HG03439 (cell line): ENCODE results near the gene DHDH.

Source experiments
- ATAC-seq: cut with Tn5 transposase; IDR thresholded peaks from one replicate; pipeline ENCODE4 v1.9.1; 2021; ENCODE audit warnings: mild to moderate bottlenecking, moderate library complexity; ENCODE audit not compliant: unreplicated experiment

DHDH gene

GRCh38 chr19:48946463-48947257 lies 13.2 kb downstream of the DHDH start:
- ATAC-seq, result no peak

DNA sequence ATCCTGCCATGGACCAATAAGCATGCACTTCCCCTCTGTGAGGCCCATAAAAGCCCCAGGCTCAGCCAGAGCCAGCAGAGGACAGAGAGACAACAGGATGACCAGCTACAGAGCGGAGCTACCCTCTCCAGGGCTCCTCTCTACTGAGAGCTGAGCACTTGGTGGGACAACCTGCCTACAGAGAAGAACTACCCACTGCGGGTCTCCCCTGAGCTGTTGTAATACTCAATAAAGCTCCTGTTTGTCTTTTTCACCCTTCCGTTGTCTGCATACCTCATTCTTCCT lies 13.7 kb downstream of the DHDH start:
- ATAC-seq, result no peak

DNA sequence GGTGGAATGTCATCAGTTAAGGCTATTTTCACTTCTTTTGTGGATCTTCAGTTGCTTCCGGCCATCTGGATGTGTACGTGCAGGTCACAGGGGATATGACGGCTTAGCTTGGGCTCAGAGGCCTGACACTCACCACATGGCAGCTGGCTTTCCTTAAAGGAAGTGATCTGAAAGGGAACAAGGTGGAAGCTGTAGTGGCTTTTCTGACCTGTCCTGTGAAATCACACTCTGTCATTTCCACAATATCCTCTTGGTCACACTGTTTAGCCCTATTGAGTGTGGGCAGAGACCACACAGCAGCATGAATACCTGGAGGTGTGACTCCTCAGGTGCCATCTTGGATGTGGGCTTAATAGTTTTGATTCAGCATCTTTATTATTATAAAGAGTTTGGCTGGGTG lies 16.7 kb downstream of the DHDH start:
- no peak for ATAC-seq

- no peak for ATAC-seq
Measured at GRCh38 chr19:48950830-48951519, 17.5 kb downstream of the DHDH start.

DNA sequence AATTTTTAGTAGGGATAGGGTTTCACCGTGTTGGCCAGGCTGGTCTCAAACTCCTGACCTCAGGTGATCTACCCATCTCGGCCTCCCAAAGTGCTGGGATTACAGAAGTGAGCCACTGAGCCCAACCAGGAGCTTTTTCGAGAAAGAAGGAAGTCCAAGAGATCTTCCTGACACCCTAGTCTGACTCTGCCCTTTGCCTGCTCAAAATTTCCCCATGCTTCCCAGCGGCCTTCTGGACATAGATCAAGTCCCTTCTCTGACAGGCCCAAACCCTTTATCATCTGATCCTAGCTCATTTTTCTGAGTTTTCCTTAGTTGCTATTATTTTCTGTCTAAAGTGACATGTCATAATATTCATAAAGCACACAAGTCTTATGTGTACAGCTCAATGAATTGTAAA lies 19.6 kb downstream of the DHDH start:
- no peak for ATAC-seq

GRCh38 chr19:48953990-48954594 lies 20.6 kb downstream of the DHDH start:
- ATAC-seq, result no peak

GRCh38 chr19:48954595-48955307 lies 21.3 kb downstream of the DHDH start, which contains the start of gene BAX:
Gene BAX, plus strand, starts transcription at chr19:48954875. Its CDS starts 54 bp downstream, at chr19:48954929.
- peak; percentile 81 for ATAC-seq

DNA sequence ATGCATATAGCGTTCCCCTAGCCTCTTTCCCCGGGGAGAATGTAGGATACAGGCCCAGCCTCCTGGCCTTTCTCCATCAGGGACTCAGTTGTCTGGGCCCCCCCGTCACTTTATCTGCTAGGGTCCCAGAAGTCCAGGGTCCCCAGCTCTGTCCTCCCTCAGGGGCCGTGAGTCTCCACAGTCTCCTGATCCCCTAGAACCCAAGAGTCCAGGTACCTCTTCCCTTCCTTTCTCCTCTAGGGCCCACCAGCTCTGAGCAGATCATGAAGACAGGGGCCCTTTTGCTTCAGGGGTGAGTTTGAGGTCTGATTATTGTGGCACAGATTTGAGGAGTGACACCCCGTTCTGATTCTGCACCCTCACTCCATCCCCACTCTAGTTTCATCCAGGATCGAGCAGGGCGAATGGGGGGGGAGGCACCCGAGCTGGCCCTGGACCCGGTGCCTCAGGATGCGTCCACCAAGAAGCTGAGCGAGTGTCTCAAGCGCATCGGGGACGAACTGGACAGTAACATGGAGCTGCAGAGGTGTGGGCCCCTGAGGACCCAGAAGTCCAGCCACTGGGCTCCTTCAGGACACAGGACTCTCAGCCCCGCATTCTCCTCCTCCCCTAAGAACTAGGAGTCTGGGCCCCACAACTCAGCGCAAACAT lies 21.9 kb downstream of the DHDH start:
- no peak for ATAC-seq

GRCh38 chr19:48958006-48958405 lies 24.5 kb downstream of the DHDH start:
- no peak for ATAC-seq

GRCh38 chr19:48959341-48960239 lies 26.1 kb downstream of the DHDH start:
- ATAC-seq, result no peak

DNA sequence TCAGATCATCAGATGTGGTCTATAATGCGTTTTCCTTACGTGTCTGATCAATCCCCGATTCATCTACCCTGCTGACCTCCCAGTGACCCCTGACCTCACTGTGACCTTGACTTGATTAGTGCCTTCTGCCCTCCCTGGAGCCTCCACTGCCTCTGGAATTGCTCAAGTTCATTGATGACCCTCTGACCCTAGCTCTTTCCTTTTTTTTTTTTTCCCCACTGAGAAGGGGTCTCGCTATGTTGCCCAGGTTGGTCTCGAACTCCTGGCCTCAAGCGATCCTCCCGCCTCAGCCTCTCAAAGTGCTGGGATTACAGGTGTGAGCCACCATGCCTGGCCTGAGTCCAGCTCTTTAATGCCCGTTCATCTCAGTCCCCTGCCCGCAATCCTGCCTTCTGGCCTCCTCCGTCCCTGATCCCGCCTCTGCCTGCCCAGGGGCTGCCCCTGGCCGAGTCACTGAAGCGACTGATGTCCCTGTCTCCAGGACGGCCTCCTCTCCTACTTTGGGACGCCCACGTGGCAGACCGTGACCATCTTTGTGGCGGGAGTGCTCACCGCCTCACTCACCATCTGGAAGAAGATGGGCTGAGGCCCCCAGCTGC lies 27.7 kb downstream of the DHDH start:
- ATAC-seq, result no peak

DNA sequence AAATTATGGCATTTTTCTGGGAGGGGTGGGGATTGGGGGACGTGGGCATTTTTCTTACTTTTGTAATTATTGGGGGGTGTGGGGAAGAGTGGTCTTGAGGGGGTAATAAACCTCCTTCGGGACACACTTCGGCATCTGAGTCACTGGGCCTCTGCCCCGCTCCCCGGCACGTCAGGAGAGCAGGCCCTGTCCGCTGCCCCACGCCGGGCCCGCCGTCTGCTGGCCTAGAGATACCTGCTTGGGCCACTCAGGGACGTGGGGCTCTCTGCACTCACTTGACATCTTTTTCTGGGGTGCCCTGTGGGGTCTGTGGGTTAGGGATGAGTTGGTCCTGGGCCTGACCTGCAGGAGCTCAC lies 28.2 kb downstream of the DHDH start:
- ATAC-seq, result no peak

DNA sequence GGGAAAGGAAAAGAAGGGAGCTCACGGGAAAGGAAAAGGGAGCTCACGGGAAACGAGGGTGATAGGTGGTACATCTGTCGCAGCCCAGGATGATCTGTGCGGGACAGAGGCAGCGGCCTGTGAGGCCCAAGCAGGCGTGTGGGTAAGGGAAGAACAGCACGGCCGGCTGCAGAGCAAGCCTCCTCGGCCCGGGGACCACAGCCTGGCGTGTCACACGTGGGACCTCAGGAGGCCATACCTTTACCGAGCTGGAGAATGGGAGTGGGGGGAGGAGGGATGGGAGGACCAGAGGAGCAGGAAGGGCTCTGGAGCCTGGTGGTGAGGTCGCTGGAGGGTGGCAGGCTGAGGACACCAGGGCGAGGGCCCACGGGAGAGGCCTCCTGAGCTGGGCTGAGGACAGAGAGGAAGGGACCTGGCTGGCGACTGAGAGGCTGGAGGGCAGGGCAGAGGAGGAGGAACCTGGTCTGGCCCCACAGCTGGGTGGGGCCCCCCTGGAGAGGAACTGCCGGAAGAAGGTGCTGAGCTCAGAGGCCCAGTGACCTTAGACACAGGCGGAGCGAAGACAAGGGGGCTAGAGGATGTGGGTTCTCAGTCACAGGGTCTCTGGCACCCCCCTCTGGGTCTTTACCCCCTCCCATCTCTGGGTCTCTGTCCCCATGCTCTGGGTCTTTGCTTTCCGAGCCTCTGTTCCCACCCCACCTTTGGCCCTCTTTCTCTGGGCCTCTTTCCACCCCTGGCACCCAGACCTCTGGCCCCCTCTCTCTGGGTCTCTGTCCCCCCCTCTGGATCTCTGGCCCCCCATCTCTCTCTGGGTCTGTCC lies 28.7 kb downstream of the DHDH start:
- ATAC-seq, result no peak

DNA sequence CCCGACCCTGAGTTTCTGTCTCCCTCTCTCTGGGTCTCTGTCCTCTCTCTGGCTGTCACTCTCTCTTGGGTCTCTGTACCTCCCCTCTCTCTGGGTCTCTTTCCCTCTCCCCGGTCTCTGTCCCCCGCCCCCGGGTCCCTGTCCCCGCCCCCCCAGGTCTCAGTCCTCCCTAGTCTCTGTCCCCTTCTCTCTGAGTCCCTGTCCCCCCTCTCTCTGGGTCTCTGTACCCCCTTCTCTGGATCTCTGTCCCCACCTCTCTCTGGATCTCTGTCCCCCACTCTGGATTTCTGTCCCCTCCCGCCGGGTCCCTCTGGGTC lies 29.3 kb downstream of the DHDH start:
- no peak for ATAC-seq

DNA sequence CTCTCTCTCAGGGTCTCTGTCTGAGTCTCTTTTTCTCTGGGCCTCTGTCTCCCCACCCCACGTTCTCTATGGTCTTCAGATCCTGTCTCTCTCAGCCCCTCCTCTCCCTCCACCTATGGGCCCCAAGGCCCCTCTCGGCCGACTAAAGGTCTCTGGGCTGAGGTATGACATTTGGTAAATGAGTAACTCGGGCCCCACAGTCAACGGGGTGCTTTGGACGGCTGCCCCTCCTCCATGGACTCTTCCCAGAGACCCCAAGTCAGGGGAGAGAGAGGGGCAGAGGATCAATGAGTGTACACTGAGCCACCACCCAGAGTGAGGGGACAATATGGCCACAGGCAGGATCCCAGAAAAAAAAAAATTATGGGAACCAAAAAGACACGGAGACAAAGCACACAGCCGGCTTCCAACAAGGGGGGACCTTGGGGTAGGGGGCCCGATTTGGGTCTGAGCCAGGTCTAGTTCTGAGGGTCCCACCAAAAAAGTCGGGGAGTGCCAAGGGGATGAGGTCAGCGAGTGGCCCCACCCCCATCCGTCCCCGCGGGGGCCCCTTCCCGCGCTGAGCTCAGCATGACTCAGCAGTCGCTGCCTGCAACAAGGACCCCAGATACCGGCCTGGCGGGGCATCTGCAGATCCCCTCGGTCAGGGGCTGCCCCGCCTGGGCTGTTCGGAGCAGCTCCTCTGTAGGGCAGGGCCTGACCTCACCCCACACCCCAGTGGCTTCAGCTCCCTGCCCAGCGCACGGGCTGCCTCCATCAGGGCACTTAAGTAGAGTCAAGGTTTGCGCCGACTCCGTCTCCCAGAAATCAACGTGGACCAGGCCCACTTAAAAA lies 30.1 kb downstream of the DHDH start:
- ATAC-seq, result no peak

GRCh38 chr19:48964205-48965039 lies 30.9 kb downstream of the DHDH start:
- no peak for ATAC-seq
